ENCODE results near the gene MON2.

DNA sequence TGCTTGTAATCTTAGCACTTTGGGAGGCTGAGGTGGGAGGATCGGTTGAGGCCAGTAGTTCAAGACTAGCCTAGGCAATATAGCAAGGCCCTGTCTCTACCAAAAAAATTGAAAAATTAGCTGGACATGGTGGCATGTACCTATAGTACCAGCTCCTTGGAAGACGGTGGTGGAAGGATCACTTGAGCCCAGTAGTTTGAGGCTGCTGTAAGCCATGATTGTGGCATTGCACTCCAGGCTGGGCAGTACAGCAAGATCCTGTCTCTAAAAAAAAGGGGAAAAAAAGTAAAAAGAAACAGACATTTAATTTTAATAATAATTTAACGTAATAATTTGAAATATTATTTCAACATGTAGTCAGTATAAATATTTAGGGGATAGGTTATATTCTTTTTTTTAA lies 16.1 kb downstream of the MON2 start:
- TF ChIP-seq ZSCAN21 (CRISPR knock-in tag; IDR thresholded peaks at IDR 0.05; ENCODE audit: borderline replicate concordance) (no peak), ZMYM4 (CRISPR knock-in tag; IDR thresholded peaks at IDR 0.05) (no peak), MLX (CRISPR knock-in tag; IDR thresholded peaks at IDR 0.05) (no peak), CTCF (CRISPR knock-in tag; IDR thresholded peaks at IDR 0.05) (no peak), RORA (CRISPR knock-in tag; IDR thresholded peaks at IDR 0.05) (no peak), BHLHE40 (IDR thresholded peaks at IDR 0.05; ENCODE audit: low read length) (no peak), FOXP1 (IDR thresholded peaks at IDR 0.05) (no peak), FOXP1 (CRISPR knock-in tag; IDR thresholded peaks at IDR 0.05) (no peak), BRCA1 (CRISPR knock-in tag; IDR thresholded peaks at IDR 0.05) (no peak), FOXA3 (CRISPR knock-in tag; IDR thresholded peaks at IDR 0.05) (no peak), ELF1 (CRISPR knock-in tag; IDR thresholded peaks at IDR 0.05) (no peak), YY1 (IDR thresholded peaks at IDR 0.05; ENCODE audit: insufficient read depth, insufficient replicate concordance, low read depth, low read length) (no peak)
- TF ChIP-seq, protein P1, sequence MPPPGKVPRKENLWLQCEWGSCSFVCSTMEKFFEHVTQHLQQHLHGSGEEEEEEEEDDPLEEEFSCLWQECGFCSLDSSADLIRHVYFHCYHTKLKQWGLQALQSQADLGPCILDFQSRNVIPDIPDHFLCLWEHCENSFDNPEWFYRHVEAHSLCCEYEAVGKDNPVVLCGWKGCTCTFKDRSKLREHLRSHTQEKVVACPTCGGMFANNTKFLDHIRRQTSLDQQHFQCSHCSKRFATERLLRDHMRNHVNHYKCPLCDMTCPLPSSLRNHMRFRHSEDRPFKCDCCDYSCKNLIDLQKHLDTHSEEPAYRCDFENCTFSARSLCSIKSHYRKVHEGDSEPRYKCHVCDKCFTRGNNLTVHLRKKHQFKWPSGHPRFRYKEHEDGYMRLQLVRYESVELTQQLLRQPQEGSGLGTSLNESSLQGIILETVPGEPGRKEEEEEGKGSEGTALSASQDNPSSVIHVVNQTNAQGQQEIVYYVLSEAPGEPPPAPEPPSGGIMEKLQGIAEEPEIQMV (CRISPR knock-in tag; IDR thresholded peaks at IDR 0.05; ENCODE audit: low read depth) = no peak
